Mesodermal cell (in vitro differentiated cells): ENCODE results near the gene PLXNB1.

ENCODE experiments used
- H3K27ac ChIP-seq: 2 replicates; pipeline ENCODE4 v1.7.0; 2013; ENCODE audit warnings: mild to moderate bottlenecking, low read depth, low read length, moderate library complexity; ENCODE audit not compliant: severe bottlenecking
- H3K36me3 ChIP-seq: 2 replicates; pipeline ENCODE4 v1.7.1; 2013; ENCODE audit warnings: mild to moderate bottlenecking, low read length, moderate library complexity; ENCODE audit not compliant: control insufficient read depth, insufficient read depth
- H3K4me1 ChIP-seq: one replicate; pipeline ENCODE4 v1.7.1; 2013; ENCODE audit warnings: mild to moderate bottlenecking, low read length; ENCODE audit not compliant: insufficient read depth, control insufficient read depth, poor library complexity, severe bottlenecking
- H3K4me3 ChIP-seq: 2 replicates; pipeline ENCODE4 v1.7.0; 2013; ENCODE audit warnings: low read length, control low read depth, mild to moderate bottlenecking; ENCODE audit not compliant: insufficient read depth, poor library complexity, severe bottlenecking; ENCODE audit errors: extremely low read depth
- H3K9me3 ChIP-seq: 2 replicates; pipeline ENCODE4 v1.7.1; 2013; ENCODE audit warnings: mild to moderate bottlenecking, low read length, moderate library complexity; ENCODE audit not compliant: control insufficient read depth
- WGBS, 2 experiments: methylation state at CpG; one replicate each; pipeline ENCODE4 v1.1.5; 2013; ENCODE audit warnings: missing lambda C conversion rate in 2 of 2; ENCODE audit not compliant: insufficient coverage in 2 of 2; 5-methylcytosine and 5-hydroxymethylcytosine counted together

PLXNB1 gene

DNA sequence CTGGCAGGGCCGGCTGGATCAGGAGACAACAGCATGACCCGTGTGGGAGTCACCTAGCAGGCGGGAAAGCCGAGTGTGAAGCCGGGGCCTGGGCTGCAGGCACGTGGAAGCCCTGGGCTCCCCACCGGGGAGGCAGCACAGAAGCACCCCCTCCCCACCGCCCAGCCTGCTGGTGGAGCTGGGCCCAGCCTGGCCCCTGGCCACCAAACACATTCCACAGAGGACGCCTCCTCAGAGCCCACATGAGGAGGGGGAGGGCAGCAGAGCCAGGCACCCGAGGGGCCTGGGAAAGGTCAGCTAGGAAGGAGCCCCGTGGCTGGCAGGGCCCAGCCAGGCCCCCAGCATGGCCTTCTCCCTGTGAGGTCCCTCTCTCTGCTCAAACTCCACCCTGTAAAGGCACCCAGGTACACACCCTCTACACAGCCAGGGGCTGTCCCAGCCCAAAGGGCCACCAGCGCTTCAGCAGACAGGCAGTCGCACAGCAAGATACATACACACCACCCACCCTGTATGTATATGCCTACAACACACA lies 4.5 kb downstream of the PLXNB1 start:
- WGBS, 2 experiments: 77 to 90% methylated on average over 5 to 9 of the region's 13 CpGs
- no peak overlapping the region for H3K27ac ChIP-seq

GRCh38 chr3:48423883-48424695 lies 5.8 kb downstream of the PLXNB1 start:
- peaks cover 25% of the 10 kb centered on the region for H3K4me1 ChIP-seq
- no peak overlapping the region for H3K27ac ChIP-seq
- H3K4me3 ChIP-seq: no peak overlapping the region
- WGBS, 2 experiments: 95 to 96% methylated on average over 22 to 25 of the region's 27 CpGs
- peaks cover 29% of the 10 kb centered on the region for H3K36me3 ChIP-seq
- H3K9me3 ChIP-seq: no peaks in the 10 kb centered on the region

More for the DNA sequence above, 4.5 kb downstream of the PLXNB1 start:
- no peaks in the 10 kb centered on the region for H3K9me3 ChIP-seq
- H3K4me1 ChIP-seq: peaks cover 28% of the 10 kb centered on the region
- H3K36me3 ChIP-seq: peaks cover 23% of the 10 kb centered on the region
- no peak overlapping the region for H3K4me3 ChIP-seq

DNA sequence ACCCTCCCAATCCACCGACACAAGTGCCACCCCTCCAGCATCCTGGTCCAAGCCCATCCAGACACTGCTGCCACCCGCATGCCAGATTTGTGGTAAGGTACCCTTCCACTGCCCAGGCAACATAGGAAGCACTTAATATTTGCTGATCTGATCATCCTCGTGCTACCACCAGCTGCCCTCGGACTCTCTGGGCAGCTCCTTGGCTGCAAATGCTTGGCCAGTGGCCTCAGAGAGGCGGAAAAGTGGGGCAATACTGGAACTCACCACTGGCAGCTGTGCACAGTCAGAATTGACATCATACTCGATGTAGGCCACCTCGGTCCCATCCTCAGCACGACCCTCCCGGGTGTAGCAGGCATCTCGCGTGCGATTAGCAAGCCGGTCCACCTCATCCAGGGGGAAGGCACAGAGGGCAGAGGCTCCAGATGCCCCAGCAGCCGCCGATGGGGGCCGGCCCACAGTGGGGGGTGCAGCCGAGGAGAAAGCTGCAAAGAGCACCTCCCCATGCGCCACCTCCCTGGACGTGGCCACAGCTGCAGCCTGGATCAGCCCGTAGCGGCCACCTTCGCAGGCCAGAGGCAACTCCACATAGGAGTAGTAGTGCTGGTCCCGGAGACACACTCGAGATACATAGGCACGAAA lies 6.5 kb downstream of the PLXNB1 start:
- no peak overlapping the region for H3K27ac ChIP-seq
- H3K4me1 ChIP-seq: peaks cover 25% of the 10 kb centered on the region
- H3K9me3 ChIP-seq: no peaks in the 10 kb centered on the region
- WGBS, 2 experiments: 94 to 95% methylated on average over 21 to 25 of the region's 25 CpGs
- H3K36me3 ChIP-seq: peaks cover 34% of the 10 kb centered on the region
- no peak overlapping the region for H3K4me3 ChIP-seq

DNA sequence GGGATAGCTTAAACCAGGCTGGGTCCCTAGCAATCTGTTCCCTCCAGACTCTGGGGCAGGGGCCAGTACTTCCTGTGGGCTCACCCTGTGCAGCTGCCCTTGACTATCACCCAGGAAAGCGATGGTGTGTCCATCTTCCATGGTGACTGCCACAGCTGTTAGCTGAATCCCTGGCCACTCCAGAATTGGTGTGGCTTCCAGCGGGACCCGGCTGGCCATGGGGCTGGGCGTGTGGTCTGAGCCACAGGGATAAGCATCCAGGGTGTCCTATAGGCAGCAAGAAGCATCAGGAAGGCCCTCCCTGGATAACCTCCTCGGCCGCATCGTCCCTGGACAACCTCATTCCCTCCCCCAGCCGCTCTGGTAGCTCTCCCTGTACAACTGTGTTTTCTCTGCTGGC lies 7.2 kb downstream of the PLXNB1 start:
- no peaks in the 10 kb centered on the region for H3K9me3 ChIP-seq
- no peak overlapping the region for H3K4me3 ChIP-seq
- H3K36me3 ChIP-seq: peaks cover 41% of the 10 kb centered on the region
- H3K4me1 ChIP-seq: peaks cover 22% of the 10 kb centered on the region
- no peak overlapping the region for H3K27ac ChIP-seq
- WGBS, 2 experiments: 91 to 94% methylated on average over 7 to 8 of the region's 8 CpGs

DNA sequence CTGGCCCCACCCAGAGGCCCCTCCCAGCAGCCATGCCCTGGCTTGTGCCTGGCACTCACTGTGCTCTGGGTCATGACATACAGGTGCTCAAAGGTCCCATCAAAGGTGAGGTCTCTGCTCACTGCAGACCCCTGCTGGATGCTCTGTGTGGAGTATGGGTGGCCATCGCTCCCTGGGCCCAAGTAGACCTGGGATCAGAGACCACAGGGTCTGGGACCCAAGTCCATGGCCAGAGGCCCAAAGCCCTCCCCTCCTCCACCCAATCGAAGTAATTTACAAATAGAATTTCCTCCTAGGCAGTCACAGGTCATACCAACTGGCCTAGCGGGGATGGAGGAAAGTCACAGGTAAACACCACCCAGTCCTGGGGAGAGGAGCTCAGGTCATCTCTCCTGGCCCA lies 7.6 kb downstream of the PLXNB1 start:
- no peak overlapping the region for H3K27ac ChIP-seq
- WGBS, 2 experiments: 94% methylated on average over 2 of the region's 3 CpGs; no CpG with 5 or more reads in 1 of the 2 experiments
- no peaks in the 10 kb centered on the region for H3K9me3 ChIP-seq
- peaks cover 45% of the 10 kb centered on the region for H3K36me3 ChIP-seq
- no peak overlapping the region for H3K4me3 ChIP-seq
- peaks cover 18% of the 10 kb centered on the region for H3K4me1 ChIP-seq

DNA sequence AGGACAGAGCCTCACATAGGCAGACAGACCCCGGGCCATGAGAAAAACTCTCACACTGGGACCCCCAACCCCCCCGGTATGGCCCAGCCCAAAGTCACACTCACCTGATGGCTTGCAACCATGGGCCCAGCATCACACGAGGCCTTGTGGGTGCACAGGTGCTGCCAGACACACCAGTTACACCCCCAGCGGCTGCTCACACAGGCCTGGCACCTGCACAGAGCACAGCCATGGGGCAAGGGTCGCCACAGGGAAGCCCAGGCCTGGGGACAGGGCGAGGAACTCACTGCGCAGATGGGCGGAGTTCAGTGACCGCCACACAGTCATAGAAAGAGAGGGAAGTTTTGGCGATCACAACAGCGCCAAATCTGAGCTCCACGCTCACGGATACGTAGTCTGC lies 9.3 kb downstream of the PLXNB1 start:
- Histone ChIP-seq H3K9me3 (no peaks in the 10 kb centered on the region), H3K27ac (no peak overlapping the region), H3K4me3 (no peak overlapping the region), H3K36me3 (peaks cover 58% of the 10 kb centered on the region), H3K4me1 (peaks cover 5% of the 10 kb centered on the region)
- 93 to 98% methylated on average over 11 to 14 of the region's 14 CpGs for WGBS, 2 experiments

GRCh38 chr3:48419597-48419996 lies 10.3 kb downstream of the PLXNB1 start:
- H3K4me3 ChIP-seq: no peak overlapping the region
- no peaks in the 10 kb centered on the region for H3K9me3 ChIP-seq
- 95 to 97% methylated on average over 14 to 16 of the region's 17 CpGs for WGBS, 2 experiments
- peaks cover 62% of the 10 kb centered on the region for H3K36me3 ChIP-seq
- H3K4me1 ChIP-seq: no peaks in the 10 kb centered on the region
- H3K27ac ChIP-seq: no peak overlapping the region

DNA sequence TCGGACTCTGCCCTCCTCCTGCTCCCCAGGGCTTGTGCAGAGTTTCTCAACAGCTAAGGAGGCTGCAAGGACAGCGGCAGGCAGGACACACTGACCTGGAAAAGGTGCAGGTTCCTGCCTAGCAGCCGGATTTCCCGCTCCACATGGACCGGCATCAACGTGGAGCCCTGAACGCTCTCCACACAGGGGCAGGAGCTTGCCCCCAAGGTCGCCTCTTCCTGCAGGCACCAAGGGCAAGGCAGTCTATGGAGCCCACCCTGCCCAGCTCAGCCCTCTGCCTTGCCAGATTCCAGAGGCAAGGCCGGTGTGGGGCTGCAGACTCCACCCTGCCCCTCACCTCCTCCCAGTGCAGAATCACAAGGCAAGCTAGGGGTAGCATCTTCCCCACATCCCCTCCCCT lies 10.7 kb downstream of the PLXNB1 start:
- 94 to 95% methylated on average over 8 to 9 of the region's 9 CpGs for WGBS, 2 experiments
- Histone ChIP-seq H3K27ac (no peak overlapping the region), H3K36me3 (peaks cover 62% of the 10 kb centered on the region), H3K4me1 (no peaks in the 10 kb centered on the region), H3K9me3 (no peaks in the 10 kb centered on the region), H3K4me3 (no peak overlapping the region)

GRCh38 chr3:48418651-48419050 lies 11.2 kb downstream of the PLXNB1 start:
- Histone ChIP-seq H3K4me3 (no peak overlapping the region), H3K36me3 (peaks cover 62% of the 10 kb centered on the region), H3K9me3 (no peaks in the 10 kb centered on the region), H3K4me1 (no peaks in the 10 kb centered on the region), H3K27ac (no peak overlapping the region)
- 89 to 97% methylated on average over 6 to 9 of the region's 9 CpGs for WGBS, 2 experiments

- no peaks in the 10 kb centered on the region for H3K9me3 ChIP-seq
- H3K4me1 ChIP-seq: no peaks in the 10 kb centered on the region
- H3K27ac ChIP-seq: no peak overlapping the region
- peaks cover 63% of the 10 kb centered on the region for H3K36me3 ChIP-seq
- no peak overlapping the region for H3K4me3 ChIP-seq
- 93 to 94% methylated on average over 15 to 17 of the region's 17 CpGs for WGBS, 2 experiments
These were observed 11.7 kb downstream of the PLXNB1 start for GRCh38 chr3:48418140-48418539.
